Mesendoderm (in vitro differentiated cells): Measurements from ENCODE around the gene GHRL.
"Not testable (repeated sequence)": the region's sequence is repeated elsewhere in the genome, so short reads cannot be mapped to it uniquely, and the experiment has no call there.

ENCODE experiments used
- DNase-seq: peaks from one replicate; pipeline ENCODE4 v3.0.0; 2013
- H2AK5ac ChIP-seq: 2 replicates; pipeline ENCODE4 v1.6.1; 2013; ENCODE audit warnings: low read length, inconsistent platforms
- H2BK120ac ChIP-seq: 2 replicates; pipeline ENCODE4 v1.6.1; 2013; ENCODE audit warnings: low read depth, mild to moderate bottlenecking, low read length, moderate library complexity, mixed read lengths
- H2BK15ac ChIP-seq: replicated peaks from 2 replicates; pipeline ENCODE4 v1.6.1; 2013; ENCODE audit warnings: low read depth, mild to moderate bottlenecking, moderate library complexity
- H2BK5ac ChIP-seq: 2 replicates; pipeline ENCODE4 v1.6.1; 2013; ENCODE audit warnings: low read length, inconsistent platforms
- H3K18ac ChIP-seq: 2 replicates; pipeline ENCODE4 v1.6.1; 2013; ENCODE audit warnings: mild to moderate bottlenecking, low read length, mixed read lengths
- H3K23ac ChIP-seq: one replicate; pipeline ENCODE4 v1.6.1; 2013; ENCODE audit warnings: low read length
- H3K27ac ChIP-seq: 2 replicates; pipeline ENCODE4 v1.5.1; 2013; ENCODE audit warnings: low read depth, mild to moderate bottlenecking, inconsistent platforms, low read length, moderate library complexity
- H3K27me3 ChIP-seq: 2 replicates; pipeline ENCODE4 v1.6.1; 2013; ENCODE audit warnings: low read length, control low read depth, mild to moderate bottlenecking, inconsistent platforms; ENCODE audit not compliant: insufficient read depth, poor library complexity
- H3K36me3 ChIP-seq: 2 replicates; pipeline ENCODE4 v1.6.1; 2013; ENCODE audit warnings: low read length, inconsistent platforms; ENCODE audit not compliant: control insufficient read depth, insufficient read depth
- H3K4ac ChIP-seq: one replicate; pipeline ENCODE4 v1.6.1; 2013; ENCODE audit warnings: low read depth, mild to moderate bottlenecking, low read length, moderate library complexity
- H3K4me1 ChIP-seq: 2 replicates; pipeline ENCODE4 v1.6.1; 2013; ENCODE audit warnings: low read depth, low read length, inconsistent platforms; ENCODE audit not compliant: control insufficient read depth
- H3K4me2 ChIP-seq: 2 replicates; pipeline ENCODE4 v1.6.1; 2013; ENCODE audit warnings: low read length
- H3K4me3 ChIP-seq: 2 replicates; pipeline ENCODE4 v1.5.1; 2013; ENCODE audit warnings: mild to moderate bottlenecking, low read length
- H3K56ac ChIP-seq: one replicate; pipeline ENCODE4 v1.6.1; 2013; ENCODE audit warnings: low read length
- H3K79me1 ChIP-seq: 2 replicates; pipeline ENCODE4 v1.6.1; 2013; ENCODE audit warnings: low read length, inconsistent platforms
- H3K79me2 ChIP-seq: 2 replicates; pipeline ENCODE4 v1.6.1; 2013; ENCODE audit warnings: mild to moderate bottlenecking, low read length; ENCODE audit not compliant: control insufficient read depth, insufficient read depth
- H3K9ac ChIP-seq: 2 replicates; pipeline ENCODE4 v1.6.1; 2013; ENCODE audit warnings: low read length, inconsistent platforms
- H4K5ac ChIP-seq: one replicate; pipeline ENCODE4 v1.6.1; 2013; ENCODE audit warnings: low read length
- H4K8ac ChIP-seq: one replicate; pipeline ENCODE4 v1.6.1; 2013; ENCODE audit warnings: low read depth, mild to moderate bottlenecking, control low read depth, low read length, moderate library complexity
- WGBS: extraction: QIAGEN DNeasy Blood & Tissue Kit; methylation state at CpG from one replicate; pipeline ENCODE4 v1.1.7; 2013; ENCODE audit warnings: low lambda C conversion rate, missing lambda C conversion rate; ENCODE audit not compliant: insufficient coverage; ENCODE audit errors: extremely low coverage; 5-methylcytosine and 5-hydroxymethylcytosine counted together

The GHRL gene

GRCh38 chr3:10269443-10269842 lies 23.3 kb downstream of the GHRL start:
- H3K56ac ChIP-seq = no peak overlapping the region
- no peak overlapping the region for H3K4me2 ChIP-seq
- no peak overlapping the region for H3K4me3 ChIP-seq
- no peak overlapping the region for H3K9ac ChIP-seq
- DNase-seq = no peak
- WGBS = no CpG with 5 or more reads among the region's 5 CpGs
- H3K4me1 ChIP-seq = no peaks in the 10 kb centered on the region
- no peak overlapping the region for H2BK15ac ChIP-seq
- no peaks in the 10 kb centered on the region for H3K27me3 ChIP-seq
- H4K5ac ChIP-seq = no peak overlapping the region
- no peak overlapping the region for H3K4ac ChIP-seq
- no peak overlapping the region for H3K18ac ChIP-seq
- no peak overlapping the region for H2BK120ac ChIP-seq
- no peak overlapping the region for H3K27ac ChIP-seq
- H3K79me2 ChIP-seq = peaks cover 11% of the 10 kb centered on the region
- peaks cover 3% of the 10 kb centered on the region for H3K36me3 ChIP-seq
- peaks cover 15% of the 10 kb centered on the region for H3K79me1 ChIP-seq
- no peak overlapping the region for H2BK5ac ChIP-seq
- no peak overlapping the region for H2AK5ac ChIP-seq
- H3K23ac ChIP-seq = no peak overlapping the region
- no peak overlapping the region for H4K8ac ChIP-seq

GRCh38 chr3:10268930-10269329 lies 23.8 kb downstream of the GHRL start:
- WGBS = no CpG with 5 or more reads among the region's 5 CpGs
- no peak overlapping the region for H2BK15ac ChIP-seq
- peaks cover 11% of the 10 kb centered on the region for H3K79me2 ChIP-seq
- no peak overlapping the region for H3K27ac ChIP-seq
- H3K9ac ChIP-seq = no peak overlapping the region
- H3K23ac ChIP-seq = no peak overlapping the region
- H3K4me1 ChIP-seq = no peaks in the 10 kb centered on the region
- H3K4me2 ChIP-seq = no peak overlapping the region
- H2AK5ac ChIP-seq = no peak overlapping the region
- H3K4me3 ChIP-seq = no peak overlapping the region
- no peak overlapping the region for H2BK5ac ChIP-seq
- H3K18ac ChIP-seq = no peak overlapping the region
- no peak overlapping the region for H2BK120ac ChIP-seq
- H3K4ac ChIP-seq = no peak overlapping the region
- H3K36me3 ChIP-seq = peaks cover 3% of the 10 kb centered on the region
- H3K56ac ChIP-seq = no peak overlapping the region
- H4K8ac ChIP-seq = no peak overlapping the region
- H4K5ac ChIP-seq = no peak overlapping the region
- no peak for DNase-seq
- H3K79me1 ChIP-seq = peaks cover 15% of the 10 kb centered on the region
- H3K27me3 ChIP-seq = no peaks in the 10 kb centered on the region

DNA sequence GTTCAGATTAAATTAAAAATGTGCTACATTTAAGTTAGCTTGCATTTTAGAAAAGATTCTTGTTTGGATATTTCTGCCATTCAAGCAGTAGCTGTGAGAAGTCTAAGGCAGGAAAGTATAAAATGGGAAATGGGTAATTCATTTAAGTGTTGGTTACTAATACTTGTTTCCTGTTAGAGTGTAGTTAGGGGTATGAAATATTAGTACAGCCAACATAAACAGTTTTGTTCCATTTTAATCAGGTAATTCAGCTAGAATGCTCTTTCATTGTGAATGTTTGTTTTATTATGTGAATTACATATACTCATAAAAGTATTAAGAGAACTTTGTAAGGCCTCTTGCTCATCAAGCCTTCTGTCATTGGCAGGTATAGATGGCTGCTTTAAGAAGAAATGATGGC lies 24.6 kb downstream of the GHRL start:
- H3K4me3 ChIP-seq = no peak overlapping the region
- no peak overlapping the region for H3K4me2 ChIP-seq
- H3K23ac ChIP-seq = no peak overlapping the region
- H2BK15ac ChIP-seq = no peak overlapping the region
- no peak overlapping the region for H4K8ac ChIP-seq
- H2AK5ac ChIP-seq = no peak overlapping the region
- no peak overlapping the region for H3K56ac ChIP-seq
- H3K36me3 ChIP-seq = peaks cover 3% of the 10 kb centered on the region
- H2BK120ac ChIP-seq = no peak overlapping the region
- H3K9ac ChIP-seq = no peak overlapping the region
- no peak overlapping the region for H3K4ac ChIP-seq
- no peak overlapping the region for H3K27ac ChIP-seq
- H3K4me1 ChIP-seq = no peaks in the 10 kb centered on the region
- no peak overlapping the region for H2BK5ac ChIP-seq
- H3K79me1 ChIP-seq = peaks cover 14% of the 10 kb centered on the region
- H3K18ac ChIP-seq = no peak overlapping the region
- H3K27me3 ChIP-seq = no peaks in the 10 kb centered on the region
- H4K5ac ChIP-seq = no peak overlapping the region
- DNase-seq = no peak
- peaks cover 11% of the 10 kb centered on the region for H3K79me2 ChIP-seq

- H3K4me2 ChIP-seq, H2BK120ac ChIP-seq, H3K36me3 ChIP-seq, H3K27me3 ChIP-seq, H2BK15ac ChIP-seq, H2BK5ac ChIP-seq, H3K56ac ChIP-seq, H3K9ac ChIP-seq, DNase-seq, H3K4me3 ChIP-seq, H3K23ac ChIP-seq, H3K27ac ChIP-seq, H4K8ac ChIP-seq, H3K4me1 ChIP-seq, H4K5ac ChIP-seq, H3K18ac ChIP-seq, H3K4ac ChIP-seq, H2AK5ac ChIP-seq, H3K79me2 ChIP-seq: not testable (repeated sequence)
- peaks cover 12% of the 10 kb centered on the region for H3K79me1 ChIP-seq
- no CpG with 5 or more reads among the region's 7 CpGs for WGBS
These were observed 25.8 kb downstream of the GHRL start for GRCh38 chr3:10266936-10267335.

- Histone ChIP-seq H2BK120ac (no peak overlapping the region), H2AK5ac (no peak overlapping the region), H3K36me3 (peaks cover 3% of the 10 kb centered on the region), H3K18ac (no peak overlapping the region), H3K4me1 (no peaks in the 10 kb centered on the region), H3K27ac (no peak overlapping the region), H2BK5ac (no peak overlapping the region), H3K9ac (no peak overlapping the region), H2BK15ac (no peak overlapping the region), H3K27me3 (no peaks in the 10 kb centered on the region), H4K5ac (no peak overlapping the region), H3K4ac (no peak overlapping the region), H4K8ac (no peak overlapping the region), H3K23ac (no peak overlapping the region), H3K4me3 (no peak overlapping the region), H3K56ac (no peak overlapping the region), H3K79me2 (peaks cover 8% of the 10 kb centered on the region), H3K79me1 (peaks cover 12% of the 10 kb centered on the region), H3K4me2 (no peak overlapping the region)
- WGBS = no CpG with 5 or more reads among the region's 2 CpGs
- DNase-seq = no peak
These were observed 26.9 kb downstream of the GHRL start for GRCh38 chr3:10265833-10266232.

DNA sequence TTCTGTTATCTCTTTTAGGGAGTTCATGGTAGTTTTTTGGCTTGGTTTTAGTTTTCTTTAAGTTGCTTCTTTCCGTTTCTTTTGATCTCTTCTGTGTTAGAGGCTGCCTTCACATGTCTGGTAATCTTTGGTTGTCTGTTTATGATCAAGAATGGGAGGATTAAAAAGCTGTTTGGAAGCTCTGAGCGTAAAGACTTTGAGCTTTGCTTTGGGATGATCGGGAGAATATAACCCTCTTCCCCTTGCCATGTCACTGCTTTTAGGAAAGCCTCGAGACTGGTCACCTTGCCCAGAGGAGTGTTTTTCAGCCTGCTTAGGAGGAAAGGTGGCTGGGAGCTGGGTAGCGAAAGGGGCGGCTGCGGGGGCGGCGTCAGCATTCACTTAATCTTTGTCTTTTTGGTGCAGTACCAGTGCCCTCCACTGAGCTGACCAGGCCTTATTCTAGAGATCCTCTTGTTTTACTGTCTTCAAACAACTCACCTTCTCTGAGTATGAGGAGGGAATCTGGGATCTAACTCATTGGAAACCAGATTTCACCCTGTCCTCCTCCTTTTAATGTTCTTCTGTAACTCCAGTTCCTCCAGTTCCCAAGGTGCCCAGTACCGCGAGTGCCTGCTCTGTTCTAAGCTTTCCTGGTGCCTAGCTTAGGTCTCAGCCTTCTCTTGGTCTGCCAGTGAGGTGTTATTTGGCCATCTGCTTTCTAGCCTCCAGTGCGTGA lies 28.9 kb downstream of the GHRL start:
- Histone ChIP-seq H3K4ac (no peak overlapping the region), H3K4me2 (no peak overlapping the region), H3K56ac (peak overlapping the region; percentile 54), H2AK5ac (no peak overlapping the region), H3K9ac (no peak overlapping the region), H2BK120ac (no peak overlapping the region), H4K5ac (no peak overlapping the region), H2BK15ac (no peak overlapping the region), H3K79me1 (peaks cover 8% of the 10 kb centered on the region), H2BK5ac (no peak overlapping the region), H3K79me2 (peaks cover 5% of the 10 kb centered on the region), H3K4me1 (no peaks in the 10 kb centered on the region), H3K27me3 (no peaks in the 10 kb centered on the region), H3K36me3 (no peaks in the 10 kb centered on the region), H4K8ac (peak overlapping the region; percentile 29), H3K4me3 (no peak overlapping the region), H3K23ac (no peak overlapping the region), H3K27ac (no peak overlapping the region), H3K18ac (no peak overlapping the region)
- DNase-seq = peak; percentile 85
- no CpG with 5 or more reads among the region's 12 CpGs for WGBS
